ENCODE data around the gene CBFA2T2. TPM values are rescaled to one million over a fixed set of nuclear protein-coding genes. Genes with fewer than 3 reads are reported as not detected.
A peak's percentile ranks its signal among the peaks of the same experiment; 100 is the strongest.

Gene CBFA2T2
- total RNA-seq, 1 donor from 2014 or later = 10.5 TPM

DNA sequence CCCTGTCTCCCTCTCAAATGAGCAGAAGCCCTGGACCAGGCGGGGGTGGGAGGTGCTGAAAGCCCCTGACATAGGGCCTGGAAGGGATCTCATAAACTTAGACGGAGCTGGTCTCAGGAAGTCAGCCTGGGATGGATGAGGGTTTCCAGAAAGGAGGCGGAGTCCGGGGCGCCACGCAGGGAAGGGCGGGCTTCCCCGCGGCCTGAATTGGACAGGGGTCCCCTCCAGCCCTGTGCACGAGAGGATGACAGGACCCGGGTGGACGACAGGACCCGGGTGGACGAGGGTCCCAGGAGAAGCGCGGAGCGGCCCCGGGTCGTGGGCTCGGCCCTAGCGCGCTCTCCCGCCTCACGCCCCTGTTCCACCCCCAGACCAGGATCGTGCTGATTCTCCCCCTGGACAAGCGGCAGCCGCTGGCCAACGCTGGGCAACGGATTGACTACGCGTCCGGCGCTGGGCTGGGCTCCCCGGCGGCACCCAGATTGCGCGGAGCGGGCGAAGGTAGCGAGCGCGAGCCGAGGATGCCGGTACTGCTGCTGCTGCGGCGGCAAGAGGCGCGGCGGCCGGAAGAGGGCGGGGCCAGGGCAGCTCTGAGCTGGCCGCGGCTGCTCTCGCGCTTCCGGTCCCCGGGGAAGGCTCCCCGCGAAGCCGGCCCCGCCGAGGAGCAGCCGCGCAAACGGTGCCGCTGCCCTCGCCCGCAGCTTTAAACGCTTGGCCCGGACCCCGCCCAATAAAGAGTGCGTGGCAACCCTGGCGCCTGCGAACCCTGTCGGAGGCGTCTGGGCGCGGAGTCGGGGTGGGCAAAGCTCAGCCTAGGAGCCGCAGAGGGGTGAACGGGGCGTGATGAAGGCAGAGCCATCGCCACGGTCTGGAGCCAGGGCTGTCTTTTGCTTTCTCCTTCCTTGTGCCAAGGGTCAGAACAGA, 173.5 kb downstream of the CBFA2T2 start:
- DNase-seq (ENCODE audit: low spot score) = peak; percentile 95

DNA sequence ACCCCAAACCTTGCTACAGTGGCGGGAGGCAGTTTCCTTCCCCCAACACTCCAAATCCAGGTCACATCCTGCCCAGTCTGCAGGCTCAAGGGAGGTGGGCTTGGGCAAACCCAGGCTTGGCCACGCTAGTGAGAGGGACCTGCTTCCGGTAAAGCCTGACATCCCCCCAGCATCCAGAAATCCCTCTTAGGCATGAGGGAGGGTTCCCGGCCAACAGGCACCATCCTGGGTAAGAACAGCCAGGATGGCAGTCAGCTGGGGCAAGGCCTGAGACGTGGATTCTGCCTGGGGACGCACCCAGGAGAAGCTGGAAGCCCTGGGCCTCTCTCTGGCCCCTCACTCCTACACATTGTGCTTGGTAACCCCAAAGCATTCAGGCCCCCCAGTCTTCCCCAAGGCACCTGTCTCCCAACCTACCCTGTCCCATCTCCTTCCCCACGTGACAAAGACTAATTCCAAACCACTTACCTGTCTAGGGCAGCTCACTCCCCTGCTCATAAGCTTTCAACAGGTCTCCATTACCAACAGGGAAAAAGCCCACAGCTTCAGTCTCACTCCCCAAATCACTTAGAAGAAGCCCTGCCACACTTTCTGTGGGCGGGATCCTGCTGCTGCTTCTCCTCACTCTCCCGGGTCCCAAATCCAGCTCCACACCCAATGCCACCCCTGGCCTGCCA, 174.3 kb downstream of the CBFA2T2 start:
- no peak for DNase-seq (ENCODE audit: low spot score)

GRCh38 chr20:33664762-33665144, 174.9 kb downstream of the CBFA2T2 start:
- no peak for DNase-seq (ENCODE audit: low spot score)

DNA sequence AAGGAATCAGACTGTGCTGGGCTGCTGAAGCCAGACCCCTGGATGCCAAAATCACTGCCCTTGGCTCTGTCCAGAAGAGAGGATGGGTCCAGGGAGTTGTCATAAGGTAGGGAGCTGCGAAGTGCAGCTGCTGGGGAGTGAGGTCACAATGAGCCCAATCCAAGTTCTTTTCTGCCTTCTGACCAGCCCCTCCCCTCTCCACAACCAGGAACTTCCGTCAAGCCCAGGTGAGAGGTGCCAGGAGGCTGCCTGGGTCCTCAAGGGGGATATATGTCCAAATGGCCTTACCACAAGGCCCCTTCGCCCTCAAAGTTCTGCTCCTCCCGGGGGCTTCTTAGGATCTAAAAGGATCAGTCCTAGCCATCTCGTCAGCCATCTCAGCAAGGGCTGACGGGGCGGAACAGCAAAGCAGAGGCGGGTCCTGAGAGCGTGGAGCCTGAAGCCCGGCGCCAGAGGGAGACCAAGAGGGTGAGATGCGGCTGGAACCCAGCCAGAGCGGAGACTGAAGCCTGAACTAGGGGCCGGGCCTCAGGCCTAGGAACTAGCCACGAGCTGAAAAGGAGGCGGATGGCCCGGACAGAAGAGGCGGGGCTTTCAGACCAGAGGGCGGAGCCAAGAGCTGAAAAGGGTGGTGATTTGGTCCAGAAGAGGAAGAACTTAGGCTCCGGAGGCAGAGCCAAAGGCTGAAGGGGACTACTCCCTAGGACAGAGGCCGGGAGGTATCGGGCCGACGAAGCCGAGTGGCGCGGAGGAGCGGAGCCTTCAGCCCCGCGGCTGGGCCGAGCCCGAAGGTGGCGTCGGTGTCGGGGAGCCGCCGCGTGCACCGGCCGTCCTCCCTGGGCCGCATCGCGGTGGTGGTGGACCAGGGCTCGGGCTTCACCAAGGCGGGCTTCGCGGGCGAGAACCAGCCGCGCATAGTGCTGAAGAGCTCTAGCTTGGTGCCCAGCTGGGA, 176.7 kb downstream of the CBFA2T2 start, which contains the start of gene ACTL10:
Gene ACTL10 (plus strand): TSS at position 651 of the 952 bp plus-strand sequence. CDS start 555 bp downstream, outside the sequence.
- peak; percentile 98 for DNase-seq (ENCODE audit: low spot score)

- no peak for DNase-seq (ENCODE audit: low spot score)
Observed at GRCh38 chr20:33667245-33667675, 177.4 kb downstream of the CBFA2T2 start.

- DNase-seq (ENCODE audit: low spot score) = peak; percentile 94
Observed at GRCh38 chr20:33667676-33668465, 178.0 kb downstream of the CBFA2T2 start.

DNA sequence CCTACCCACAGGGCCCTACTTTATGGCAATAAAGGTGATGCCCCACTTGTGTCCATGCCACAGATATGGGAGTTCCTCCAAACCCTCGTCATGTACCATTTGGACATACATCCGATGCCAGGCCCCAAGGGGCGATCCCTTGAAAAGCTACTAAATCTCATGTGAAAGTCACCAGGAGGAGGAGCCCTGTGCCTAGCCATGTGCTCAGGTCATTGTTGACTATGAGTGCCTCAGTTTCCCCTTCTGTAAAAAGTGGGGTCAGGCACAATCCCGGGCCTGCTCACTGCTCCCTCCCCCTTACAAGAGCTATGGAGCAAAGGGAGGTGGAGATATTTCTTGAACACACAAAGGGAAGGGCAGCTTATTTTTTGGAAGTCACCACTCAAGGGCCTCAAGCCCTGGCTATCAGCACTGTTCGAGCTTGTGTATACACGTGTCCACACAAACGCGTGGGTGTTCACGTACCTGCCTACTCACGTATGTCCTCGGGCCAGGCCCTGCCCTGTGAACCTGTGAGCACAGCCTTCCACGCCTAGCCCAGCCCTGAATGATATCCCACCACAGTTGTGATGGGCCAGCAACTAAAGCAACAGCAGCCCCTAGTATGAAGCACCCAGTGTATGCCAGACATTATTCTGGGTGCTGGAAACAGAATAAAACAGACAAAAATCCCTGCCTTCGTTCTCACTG, 178.7 kb downstream of the CBFA2T2 start:
- no peak for DNase-seq (ENCODE audit: low spot score)

DNA sequence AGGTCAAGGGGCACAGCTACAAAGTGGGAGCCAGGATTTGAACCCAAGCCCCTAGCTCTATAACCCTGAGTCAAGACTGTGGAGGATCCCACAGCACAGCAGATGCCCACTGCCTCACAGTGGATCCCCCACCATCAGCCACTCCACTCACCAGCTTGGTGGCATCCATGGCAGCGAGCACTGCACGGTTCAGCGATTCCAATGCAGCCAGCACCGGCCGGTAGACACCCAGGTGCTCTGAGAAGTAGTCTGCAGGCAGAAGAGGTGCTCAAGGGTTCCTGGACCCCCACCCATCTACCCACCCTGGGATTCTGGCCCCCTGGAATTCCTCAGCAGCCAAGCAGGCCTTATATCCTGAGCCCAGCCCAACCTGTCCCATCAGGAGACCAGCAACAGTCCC, 179.3 kb downstream of the CBFA2T2 start:
- DNase-seq (ENCODE audit: low spot score) = no peak

DNA sequence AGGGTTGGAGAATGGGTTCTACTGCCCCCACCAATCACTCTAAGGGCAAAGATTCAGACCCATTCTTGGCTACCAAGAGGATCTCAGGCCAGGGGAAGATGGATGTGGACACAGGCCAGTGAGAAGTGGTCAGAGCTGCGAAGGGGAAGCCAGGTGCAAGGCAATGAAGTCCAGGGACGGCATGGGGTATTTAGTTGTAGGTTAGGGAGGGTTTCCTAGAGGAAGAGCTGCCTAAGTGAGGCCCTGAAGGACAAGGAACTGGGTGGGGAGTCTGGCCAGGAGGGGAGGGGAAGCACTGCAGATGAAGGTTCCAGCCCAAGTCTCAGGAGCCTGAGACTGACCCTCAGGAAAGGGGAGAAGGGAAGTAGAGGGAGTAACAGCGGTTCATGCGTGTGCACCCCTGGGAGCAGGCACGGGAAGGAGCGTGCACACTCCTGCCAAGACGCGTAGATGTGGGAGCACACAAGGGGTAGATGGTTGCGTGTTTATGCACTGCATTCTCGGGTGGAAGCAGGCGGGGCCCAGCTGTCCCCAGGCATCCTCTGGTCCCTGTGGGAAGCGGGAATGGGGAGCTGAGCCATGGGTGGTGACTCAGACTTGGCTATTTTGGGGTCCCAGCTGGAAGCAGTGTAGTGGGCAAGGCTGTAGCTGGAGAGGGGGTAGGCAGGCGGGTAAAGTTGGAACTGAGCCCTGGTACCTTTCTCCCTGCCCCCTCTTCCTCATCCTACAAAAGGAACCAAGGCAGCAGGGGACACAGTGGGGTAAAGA, 180.2 kb downstream of the CBFA2T2 start:
- DNase-seq (ENCODE audit: low spot score) = no peak

DNA sequence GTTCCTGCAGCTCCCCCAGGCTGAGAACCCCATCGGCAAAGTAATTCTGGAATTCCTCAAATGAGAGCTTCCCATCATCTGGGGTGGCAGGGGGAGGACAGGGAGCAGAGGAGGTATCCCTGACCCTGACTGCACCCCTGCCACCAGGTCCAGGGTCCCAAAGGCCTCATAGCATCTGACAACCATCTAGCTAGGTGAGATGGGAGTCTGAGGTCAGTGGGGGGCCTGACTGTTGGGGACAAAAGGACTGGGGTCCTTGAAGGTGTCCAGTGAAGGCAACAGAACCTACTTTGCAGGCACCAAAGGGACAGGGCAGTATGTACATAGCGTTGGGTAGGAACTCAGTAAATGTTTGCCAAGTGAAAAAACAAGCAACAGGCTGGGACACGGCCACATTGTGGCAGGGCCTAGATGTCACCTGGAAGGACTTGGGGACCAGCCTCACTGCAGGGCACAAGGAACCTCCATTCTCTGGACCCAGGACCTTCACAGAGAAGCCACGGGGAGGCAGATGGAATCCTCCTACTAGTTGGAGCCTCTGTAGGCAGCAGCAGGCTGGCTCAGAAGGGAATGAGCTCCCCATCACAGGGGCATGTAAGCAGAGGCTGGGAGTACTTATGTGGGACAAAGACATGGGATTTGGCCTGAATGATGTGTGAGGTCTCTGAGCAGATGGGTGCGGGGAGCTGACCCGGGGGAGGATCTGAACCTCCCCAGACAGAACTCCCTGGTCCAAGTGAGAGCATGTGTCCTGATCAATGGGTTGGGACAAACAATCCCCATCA, 181.0 kb downstream of the CBFA2T2 start:
- DNase-seq (ENCODE audit: low spot score) = no peak

- DNase-seq (ENCODE audit: low spot score) = no peak
Observed at GRCh38 chr20:33671573-33672288, 181.8 kb downstream of the CBFA2T2 start.

GRCh38 chr20:33672426-33673113, 182.7 kb downstream of the CBFA2T2 start:
- no peak for DNase-seq (ENCODE audit: low spot score)

DNA sequence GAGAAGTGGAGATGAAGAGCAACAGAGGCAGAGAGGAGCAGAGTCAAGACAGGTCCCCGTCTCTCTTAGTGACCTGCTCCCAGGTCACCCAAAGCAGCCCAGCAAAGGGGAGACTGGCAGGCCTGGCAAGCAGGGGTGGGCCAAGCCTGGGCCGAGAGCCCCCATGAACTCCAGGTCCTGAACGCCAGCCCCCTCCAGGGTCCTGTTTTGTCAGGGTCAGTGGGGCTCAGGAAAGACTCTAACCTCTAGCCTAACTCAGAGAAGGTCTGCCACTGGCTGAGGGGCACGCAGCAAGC, 183.2 kb downstream of the CBFA2T2 start:
- no peak for DNase-seq (ENCODE audit: low spot score)

DNA sequence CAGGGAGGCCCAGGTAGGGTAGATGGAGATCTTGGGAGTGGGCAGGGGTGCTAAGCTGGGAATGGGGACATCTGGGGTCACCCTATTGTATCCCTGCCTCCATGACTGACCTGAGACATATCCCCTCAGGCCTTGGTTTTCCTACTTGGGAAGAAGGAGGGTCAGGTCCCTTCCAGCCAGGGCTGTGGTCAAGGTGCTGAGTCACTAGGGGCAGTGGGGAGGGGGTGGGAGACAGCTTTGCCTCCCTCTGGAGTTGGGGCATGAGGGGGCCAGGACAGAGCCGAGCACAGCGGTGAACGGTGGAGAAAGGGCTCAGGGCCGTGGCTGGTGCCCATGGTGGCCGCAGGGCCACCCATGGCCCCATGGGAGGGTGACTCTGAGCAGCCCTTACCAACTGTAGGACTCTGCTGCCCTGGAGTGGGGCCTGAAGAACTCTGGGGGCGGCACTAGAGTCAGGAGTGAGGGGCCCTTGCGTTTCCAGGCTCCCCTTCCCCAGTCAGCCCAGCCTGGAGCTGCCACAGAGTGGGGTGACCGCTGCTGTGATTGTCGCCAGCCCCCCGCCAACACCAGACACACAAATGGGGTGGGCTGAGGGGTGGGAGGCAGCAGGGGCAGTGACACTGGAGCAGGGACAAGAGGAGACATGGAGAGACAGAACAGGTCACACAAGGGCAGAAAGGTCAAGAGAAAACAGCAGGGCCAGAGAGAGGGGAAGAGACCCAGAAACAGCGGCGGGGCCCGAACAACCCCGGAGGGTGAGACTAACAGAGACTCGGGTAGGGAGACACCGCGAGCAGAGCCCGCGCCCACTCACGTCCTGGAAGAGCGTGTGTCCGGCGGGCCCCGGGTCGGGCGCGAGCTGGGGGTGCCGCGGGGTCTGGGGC, 183.8 kb downstream of the CBFA2T2 start:
- no peak for DNase-seq (ENCODE audit: low spot score)

- DNase-seq (ENCODE audit: low spot score) = peak; percentile 95
Observed at GRCh38 chr20:33674294-33675135, 184.6 kb downstream of the CBFA2T2 start, which contains the start of gene NECAB3. TSS of gene NECAB3 (minus strand) at chr20:33674428. CDS start at chr20:33674352, 76 bp downstream.

Measured in mesenteric fat pad (tissue), 1 donor.